ENCODE results near the gene PAM16.
"Not testable (repeated sequence)": the region's sequence is repeated elsewhere in the genome, so short reads cannot be mapped to it uniquely, and the experiment has no call there.

PAM16 gene

GRCh38 chr16:4350787-4351659 lies at the start of gene PAM16:
PAM16 (minus strand) TSS chr16:4351321; CDS start chr16:4351234, 87 bp downstream.
- peak; percentile 96 to 99 (median 98) for DNase-seq (ENCODE audit: low read depth in 2 of 3, low spot score in 2 of 3)

- DNase-seq (ENCODE audit: low read depth in 2 of 3, low spot score in 2 of 3), result no peak
Measured at GRCh38 chr16:4399001-4399730, 48.0 kb upstream of the PAM16 start.

GRCh38 chr16:4395055-4395726 lies 44.1 kb upstream of the PAM16 start:
- DNase-seq (ENCODE audit: low read depth in 2 of 3, low spot score in 2 of 3), result no peak

- not testable (repeated sequence) for DNase-seq (ENCODE audit: low read depth in 2 of 3, low spot score in 2 of 3)
Measured at GRCh38 chr16:4393850-4394249, 42.7 kb upstream of the PAM16 start.

- DNase-seq (ENCODE audit: low read depth in 2 of 3, low spot score in 2 of 3), result no peak
Measured at GRCh38 chr16:4393240-4393600, 42.1 kb upstream of the PAM16 start.

GRCh38 chr16:4392382-4393239 lies 41.5 kb upstream of the PAM16 start:
- DNase-seq (ENCODE audit: low read depth in 2 of 3, low spot score in 2 of 3), result no peak

- no peak for DNase-seq (ENCODE audit: low read depth in 2 of 3, low spot score in 2 of 3)
Measured at GRCh38 chr16:4391631-4392381, 40.7 kb upstream of the PAM16 start.

GRCh38 chr16:4390266-4391260 lies 39.4 kb upstream of the PAM16 start:
- no peak for DNase-seq (ENCODE audit: low read depth in 2 of 3, low spot score in 2 of 3)

GRCh38 chr16:4389051-4389955 lies 38.2 kb upstream of the PAM16 start:
- DNase-seq (ENCODE audit: low read depth in 2 of 3, low spot score in 2 of 3), result no peak

GRCh38 chr16:4388271-4389021 lies 37.3 kb upstream of the PAM16 start:
- no peak for DNase-seq (ENCODE audit: low read depth in 2 of 3, low spot score in 2 of 3)

GRCh38 chr16:4387781-4388180 lies 36.7 kb upstream of the PAM16 start:
- no peak for DNase-seq (ENCODE audit: low read depth in 2 of 3, low spot score in 2 of 3)

GRCh38 chr16:4386951-4387565 lies 35.9 kb upstream of the PAM16 start:
- DNase-seq (ENCODE audit: low read depth in 2 of 3, low spot score in 2 of 3), result no peak

- DNase-seq (ENCODE audit: low read depth in 2 of 3, low spot score in 2 of 3), result no peak
Measured at GRCh38 chr16:4386451-4386805, 35.3 kb upstream of the PAM16 start.

GRCh38 chr16:4385789-4386450 lies 34.8 kb upstream of the PAM16 start:
- no peak for DNase-seq (ENCODE audit: low read depth in 2 of 3, low spot score in 2 of 3)

- DNase-seq (ENCODE audit: low read depth in 2 of 3, low spot score in 2 of 3), result no peak
Measured at GRCh38 chr16:4385066-4385788, 34.1 kb upstream of the PAM16 start.

GRCh38 chr16:4384509-4384942 lies 33.4 kb upstream of the PAM16 start:
- no peak for DNase-seq (ENCODE audit: low read depth in 2 of 3, low spot score in 2 of 3)

All from activated CD8-positive, alpha-beta memory T cell treated with anti-CD3 and anti-CD28 coated beads for 48 hours (primary cell).